Trophoblast cell (in vitro differentiated cells and primary cell): ENCODE results near the gene CENPP.

ENCODE experiments used
- DNase-seq, 2 donors: peaks; one replicate each; pipeline ENCODE4 v3.0.0-alpha.2; 2016
- H2AFZ ChIP-seq: 2 replicates; pipeline ENCODE4 v1.6.1; 2013; ENCODE audit warnings: low read length, moderate library complexity, mild to moderate bottlenecking; ENCODE audit not compliant: insufficient read depth, poor library complexity
- H2AK5ac ChIP-seq: 2 replicates; pipeline ENCODE4 v1.6.1; 2013; ENCODE audit warnings: mild to moderate bottlenecking, low read length
- H2BK120ac ChIP-seq: 2 replicates; pipeline ENCODE4 v1.6.1; 2013; ENCODE audit warnings: low read length, mild to moderate bottlenecking, moderate library complexity; ENCODE audit not compliant: insufficient read depth, poor library complexity
- H2BK12ac ChIP-seq: 2 replicates; pipeline ENCODE4 v1.6.1; 2013; ENCODE audit warnings: mild to moderate bottlenecking, low read length, moderate library complexity
- H2BK5ac ChIP-seq: 2 replicates; pipeline ENCODE4 v1.6.1; 2013; ENCODE audit warnings: low read length, low read depth, moderate library complexity, mild to moderate bottlenecking; ENCODE audit not compliant: poor library complexity
- H3K14ac ChIP-seq: 2 replicates; pipeline ENCODE4 v1.6.1; 2013; ENCODE audit warnings: mild to moderate bottlenecking, low read length
- H3K18ac ChIP-seq: 2 replicates; pipeline ENCODE4 v1.6.1; 2013; ENCODE audit warnings: mild to moderate bottlenecking, low read length
- H3K23ac ChIP-seq: 2 replicates; pipeline ENCODE4 v1.6.1; 2013; ENCODE audit warnings: low read length
- H3K27ac ChIP-seq: 2 replicates; pipeline ENCODE4 v1.5.1; 2013; ENCODE audit warnings: low read depth, mild to moderate bottlenecking, inconsistent platforms, low read length, moderate library complexity
- H3K27me3 ChIP-seq: 2 replicates; pipeline ENCODE4 v1.6.1; 2013; ENCODE audit warnings: inconsistent platforms, mild to moderate bottlenecking, low read length, moderate library complexity; ENCODE audit not compliant: insufficient read depth
- H3K36me3 ChIP-seq, 2 experiments: 1 replicate in 1 of 2; 2 replicates in 1 of 2; pipeline ENCODE4 v1.6.1; 2013; ENCODE audit warnings: low read length in 2 of 2, mild to moderate bottlenecking in 2 of 2, moderate library complexity in 1 of 2; ENCODE audit not compliant: insufficient read depth in 2 of 2, control insufficient read depth in 1 of 2
- H3K4ac ChIP-seq: 2 replicates; pipeline ENCODE4 v1.6.1; 2013; ENCODE audit warnings: low read depth, mild to moderate bottlenecking, low read length, moderate library complexity
- H3K4me1 ChIP-seq, 2 experiments: 1 replicate in 1 of 2; 2 replicates in 1 of 2; pipeline ENCODE4 v1.6.1; 2013; ENCODE audit warnings: low read length in 2 of 2, mild to moderate bottlenecking in 2 of 2, moderate library complexity in 1 of 2; ENCODE audit not compliant: insufficient read depth in 2 of 2, control insufficient read depth in 1 of 2
- H3K4me2 ChIP-seq: 2 replicates; pipeline ENCODE4 v1.6.1; 2013; ENCODE audit warnings: inconsistent platforms, mild to moderate bottlenecking, low read length, moderate library complexity
- H3K4me3 ChIP-seq: 2 replicates; pipeline ENCODE4 v1.5.1; 2013; ENCODE audit warnings: mild to moderate bottlenecking, low read depth, low read length, inconsistent platforms
- H3K79me1 ChIP-seq: one replicate; pipeline ENCODE4 v1.6.1; 2013; ENCODE audit warnings: low read length
- H3K79me2 ChIP-seq: 2 replicates; pipeline ENCODE4 v1.6.1; 2013; ENCODE audit warnings: low read length, mild to moderate bottlenecking; ENCODE audit not compliant: control insufficient read depth, insufficient read depth, poor library complexity
- H3K9ac ChIP-seq: 2 replicates; pipeline ENCODE4 v1.6.1; 2013; ENCODE audit warnings: mild to moderate bottlenecking, low read length
- H3K9me3 ChIP-seq: 2 replicates; pipeline ENCODE4 v1.6.1; 2013; ENCODE audit warnings: low read depth, mild to moderate bottlenecking, control low read depth, inconsistent platforms, low read length; ENCODE audit not compliant: insufficient read depth
- H4K12ac ChIP-seq: 2 replicates; pipeline ENCODE4 v1.6.1; 2013; ENCODE audit warnings: low read depth, mild to moderate bottlenecking, low read length, moderate library complexity
- H4K8ac ChIP-seq: 2 replicates; pipeline ENCODE4 v1.6.1; 2013; ENCODE audit warnings: low read depth, mild to moderate bottlenecking, low read length, moderate library complexity
- H4K91ac ChIP-seq: one replicate; pipeline ENCODE4 v1.6.1; 2013; ENCODE audit warnings: low read depth, mild to moderate bottlenecking, low read length, moderate library complexity
- WGBS: extraction: QIAGEN DNeasy Blood & Tissue Kit; methylation state at CpG from one replicate; pipeline ENCODE4 v1.1.7; 2013; ENCODE audit warnings: missing lambda C conversion rate; ENCODE audit not compliant: insufficient read length, insufficient coverage; ENCODE audit errors: extremely low coverage; 5-methylcytosine and 5-hydroxymethylcytosine counted together

CENPP gene

GRCh38 chr9:92483627-92484545, 158.1 kb downstream of the CENPP start:
- Histone ChIP-seq H3K23ac (no peak overlapping the region), H3K4me3 (no peak overlapping the region), H3K79me2 (no peaks in the 10 kb centered on the region), H2AFZ (no peak overlapping the region), H2BK5ac (no peak overlapping the region), H4K91ac (no peak overlapping the region), H4K12ac (no peak overlapping the region), H2AK5ac (no peak overlapping the region), H3K36me3 (no peaks in the 10 kb centered on the region), H3K27ac (no peak overlapping the region), H3K4me2 (no peak overlapping the region), H3K14ac (no peak overlapping the region), H4K8ac (no peak overlapping the region), H3K79me1 (no peaks in the 10 kb centered on the region), H3K18ac (no peak overlapping the region), H2BK120ac (no peak overlapping the region), H3K4ac (no peak overlapping the region), H3K4me1 (peaks cover 0 to 2% of the 10 kb centered on the region in 2 experiments), H3K9me3 (no peaks in the 10 kb centered on the region), H2BK12ac (no peak overlapping the region), H3K27me3 (no peaks in the 10 kb centered on the region), H3K9ac (no peak overlapping the region)
- no CpG with 5 or more reads among the region's 5 CpGs for WGBS
- DNase-seq, result peak in 1 of 2 donors; percentile 20

GRCh38 chr9:92484563-92484962, 158.8 kb downstream of the CENPP start:
- no peak overlapping the region for H3K23ac ChIP-seq
- no peak overlapping the region for H3K14ac ChIP-seq
- no peaks in the 10 kb centered on the region for H3K9me3 ChIP-seq
- H2BK120ac ChIP-seq, result no peak overlapping the region
- H3K27ac ChIP-seq, result no peak overlapping the region
- no peak overlapping the region for H3K9ac ChIP-seq
- H2BK12ac ChIP-seq, result no peak overlapping the region
- H2BK5ac ChIP-seq, result no peak overlapping the region
- peaks cover 0 to 2% of the 10 kb centered on the region in 2 experiments for H3K4me1 ChIP-seq
- no peak overlapping the region for H4K91ac ChIP-seq
- H3K79me1 ChIP-seq, result no peaks in the 10 kb centered on the region
- no peak overlapping the region for H3K18ac ChIP-seq
- no peaks in the 10 kb centered on the region for H3K27me3 ChIP-seq
- H3K4me2 ChIP-seq, result no peak overlapping the region
- no peak overlapping the region for H3K4me3 ChIP-seq
- no peak overlapping the region for H3K4ac ChIP-seq
- H3K36me3 ChIP-seq, result no peaks in the 10 kb centered on the region
- no CpG with 5 or more reads among the region's 3 CpGs for WGBS
- H2AFZ ChIP-seq, result no peak overlapping the region
- no peak for DNase-seq
- no peak overlapping the region for H2AK5ac ChIP-seq
- no peak overlapping the region for H4K12ac ChIP-seq
- no peaks in the 10 kb centered on the region for H3K79me2 ChIP-seq
- no peak overlapping the region for H4K8ac ChIP-seq

GRCh38 chr9:92486371-92486770, 160.6 kb downstream of the CENPP start:
- Histone ChIP-seq H3K9me3 (no peaks in the 10 kb centered on the region), H3K36me3 (no peaks in the 10 kb centered on the region), H2BK12ac (no peak overlapping the region), H3K27me3 (no peaks in the 10 kb centered on the region), H3K18ac (no peak overlapping the region), H3K4me1 (peaks cover 0 to 2% of the 10 kb centered on the region in 2 experiments), H3K23ac (no peak overlapping the region), H3K27ac (no peak overlapping the region), H4K12ac (no peak overlapping the region), H3K4me3 (no peak overlapping the region), H4K8ac (no peak overlapping the region), H2BK120ac (no peak overlapping the region), H3K9ac (no peak overlapping the region), H3K14ac (no peak overlapping the region), H3K79me1 (no peaks in the 10 kb centered on the region), H3K4me2 (no peak overlapping the region), H3K4ac (no peak overlapping the region), H2AFZ (no peak overlapping the region), H3K79me2 (no peaks in the 10 kb centered on the region), H2AK5ac (no peak overlapping the region), H2BK5ac (no peak overlapping the region), H4K91ac (no peak overlapping the region)
- DNase-seq, result no peak
- no CpG with 5 or more reads among the region's 3 CpGs for WGBS

- WGBS, result no CpG with 5 or more reads among the region's 4 CpGs
- H3K4me1 ChIP-seq, result no peaks in the 10 kb centered on the region
- H2BK120ac ChIP-seq, result no peak overlapping the region
These were observed 163.2 kb downstream of the CENPP start for GRCh38 chr9:92488681-92489550.

More at GRCh38 chr9:92488681-92489550, 163.2 kb downstream of the CENPP start:
- Histone ChIP-seq H3K36me3 (no peaks in the 10 kb centered on the region), H4K8ac (no peak overlapping the region), H3K18ac (no peak overlapping the region), H3K27ac (no peak overlapping the region), H2BK12ac (no peak overlapping the region), H3K79me1 (no peaks in the 10 kb centered on the region), H3K4ac (no peak overlapping the region), H3K9ac (no peak overlapping the region), H2AK5ac (no peak overlapping the region), H3K14ac (no peak overlapping the region), H2AFZ (no peak overlapping the region), H3K4me2 (no peak overlapping the region), H3K27me3 (no peaks in the 10 kb centered on the region), H3K9me3 (peaks cover 2% of the 10 kb centered on the region), H3K4me3 (no peak overlapping the region), H3K23ac (no peak overlapping the region), H4K91ac (no peak overlapping the region), H2BK5ac (no peak overlapping the region), H4K12ac (no peak overlapping the region), H3K79me2 (no peaks in the 10 kb centered on the region)
- no peak for DNase-seq
